ENCODE results near the gene ST6GALNAC6. TPM values are rescaled to one million over a fixed set of nuclear protein-coding genes. Genes with fewer than 3 reads are reported as not detected.

Gene ST6GALNAC6
- total and polyA plus RNA-seq, 2 of the 4 experiments (the other 2 are of a cell fraction) = 35.7 to 48.6 TPM

- no TSS peak for BruUV-seq (replicated peaks)
- POLR2A ChIA-PET (ENCODE audit: unreplicated experiment) = no interaction called here
- no peak overlapping the region for H3K27ac ChIP-seq (ENCODE audit: insufficient read depth, low read length)
- TF ChIP-seq USF2 (IDR thresholded peaks at IDR 0.05; ENCODE audit: low read depth, low read length) = no peak
- TF ChIP-seq MAFK (IDR thresholded peaks at IDR 0.05; ENCODE audit: low read depth, low read length) = no peak
- no peak for TF ChIP-seq POLR2A (IDR thresholded peaks at IDR 0.05; ENCODE audit: low read depth, low read length)
- no peak for TF ChIP-seq MXI1 (IDR thresholded peaks at IDR 0.05; ENCODE audit: borderline replicate concordance, low read depth, low read length)
- no peak for TF ChIP-seq CEBPB (IDR thresholded peaks at IDR 0.05; ENCODE audit: low read depth, low read length)
- TF ChIP-seq RFX5 (IDR thresholded peaks at IDR 0.05; ENCODE audit: low read depth, low read length) = no peak
- TF ChIP-seq RCOR1 (IDR thresholded peaks at IDR 0.05; ENCODE audit: insufficient replicate concordance, low read length) = no peak
- TF ChIP-seq MAZ (IDR thresholded peaks at IDR 0.05; ENCODE audit: borderline replicate concordance, low read depth, low read length) = no peak
- no peak for TF ChIP-seq ELK1 (IDR thresholded peaks at IDR 0.05; ENCODE audit: borderline replicate concordance, low read depth, low read length)
- no peak for TF ChIP-seq RAD21 (IDR thresholded peaks at IDR 0.05; ENCODE audit: low read length)
- no peak for TF ChIP-seq BHLHE40 (IDR thresholded peaks at IDR 0.05; ENCODE audit: low read depth, low read length)
- TF ChIP-seq CHD1 (IDR thresholded peaks at IDR 0.05; ENCODE audit: low read depth, low read length) = no peak
- TF ChIP-seq CTCF (conservative IDR thresholded peaks at IDR 0.05; ENCODE audit: low read depth, low read length) = no peak
- TF ChIP-seq NFE2L2 (IDR thresholded peaks at IDR 0.05; ENCODE audit: low read depth, low read length) = no peak
- no peak for TF ChIP-seq FOS (IDR thresholded peaks at IDR 0.05; ENCODE audit: low read depth, low read length)
Observed at GRCh38 chr9:127847833-127848755, 51.3 kb downstream of the ST6GALNAC6 start.

More at GRCh38 chr9:127847833-127848755, 51.3 kb downstream of the ST6GALNAC6 start:
- no peak overlapping the region for H2BK5ac ChIP-seq (ENCODE audit: low read depth, low read length, poor library complexity, severe bottlenecking)
- H3K14ac ChIP-seq (replicated peaks; ENCODE audit: low read depth, low read length) = no peak overlapping the region
- no peak overlapping the region for H3K18ac ChIP-seq (ENCODE audit: low read depth, low read length)
- no peak overlapping the region for H2BK120ac ChIP-seq (ENCODE audit: low read depth, low read length)
- H2AK5ac ChIP-seq (ENCODE audit: low read depth, low read length) = no peak overlapping the region
- H4K8ac ChIP-seq (ENCODE audit: low read depth in 2 of 2, low read length in 2 of 2) = no peak overlapping the region
- H3K9ac ChIP-seq (ENCODE audit: low read depth, low read length) = no peak overlapping the region
- WGBS, 2 experiments (ENCODE audit: extremely low coverage in 2 of 2, insufficient read length in 1 of 2) = 70% methylated on average over 2 of the region's 12 CpGs; no CpG with 5 or more reads in 1 of the 2 experiments
- no peak overlapping the region for H3K4me2 ChIP-seq (ENCODE audit: low read depth, low read length)
- H3K56ac ChIP-seq (ENCODE audit: extremely low read depth, insufficient read depth, low read length) = no peak overlapping the region
- dilution Hi-C loops (cut with HindIII; ENCODE audit: low sequenced_read_pairs, unreplicated experiment) (no loop called here), intact Hi-C loops (cut with micrococcal nuclease) (no loop called here), in situ Hi-C loops (cut with MboI; ENCODE audit: low sequenced_read_pairs) (no loop called here)
- no peak overlapping the region for H2BK20ac ChIP-seq (ENCODE audit: low read depth, low read length)
- H4K91ac ChIP-seq (ENCODE audit: insufficient read depth, low read depth, low read length) = no peak overlapping the region
- H4K20me1 ChIP-seq (ENCODE audit: insufficient read depth, low read length) = 0 out of 2 replicates have a peak, but pooled peaks cover 3% of the 10 kb centered on the region
- H3K4me1 ChIP-seq (ENCODE audit: control insufficient read depth, insufficient read depth, low read length) = peaks cover 24% of the 10 kb centered on the region
- no peak overlapping the region for H3K23ac ChIP-seq (ENCODE audit: low read depth, low read length)
- H3K4me3 ChIP-seq (ENCODE audit: insufficient read depth, low read depth, low read length) = no peak overlapping the region
- no peak for DNase-seq
- no peaks in the 10 kb centered on the region for H3K27me3 ChIP-seq (ENCODE audit: control insufficient read depth, insufficient read depth, low read length)
- H3K36me3 ChIP-seq (ENCODE audit: control insufficient read depth, insufficient read depth, low read length) = peaks cover 23% of the 10 kb centered on the region
- ATAC-seq (ENCODE audit: low read depth) = no peak
- no peak overlapping the region for H2AFZ ChIP-seq (replicated peaks; ENCODE audit: low read length, poor library complexity)
- H4K5ac ChIP-seq (ENCODE audit: low read depth, low read length) = no peak overlapping the region
- H3K79me1 ChIP-seq (ENCODE audit: low read depth in 1 of 2, low read length in 2 of 2) = peaks cover 35 to 81% of the 10 kb centered on the region in 2 experiments
- CTCF ChIA-PET = no interaction called here
- H3K9me1 ChIP-seq (ENCODE audit: insufficient read depth, low read length) = peaks cover 18% of the 10 kb centered on the region
- H2AK9ac ChIP-seq (replicated peaks; ENCODE audit: low read depth, low read length, poor library complexity) = no peak overlapping the region
- H3K9me3 ChIP-seq (ENCODE audit: control insufficient read depth, insufficient read depth, low read length) = peaks cover 10% of the 10 kb centered on the region
- no peak overlapping the region for H2BK15ac ChIP-seq (ENCODE audit: low read depth, low read length)
- no peak overlapping the region for H3K4ac ChIP-seq (ENCODE audit: low read depth, low read length)

Data from IMR-90 (cell line).